GM12878 (cell line): Measurements from ENCODE around the gene LMAN2. TPM values are rescaled to one million over a fixed set of nuclear protein-coding genes. Genes with fewer than 3 reads are reported as not detected.
A peak's percentile ranks its signal among the peaks of the same experiment; 100 is the strongest.

Experiments used
- BHLHE40 ChIP-seq, 2 experiments: fragments of 450-650 bp in 1 of 2; IDR thresholded peaks; 2 replicates each; pipeline ENCODE4 v1.6.1; 2011 to 2017; ENCODE audit warnings: low read depth in 2 of 2, borderline replicate concordance in 1 of 2, improper control_type of control experiment in 1 of 2, low read length in 1 of 2, mild to moderate bottlenecking in 1 of 2
- BRCA1 ChIP-seq: IDR thresholded peaks from 2 replicates; pipeline ENCODE4 v1.6.1; 2011; ENCODE audit warnings: low read depth, low read length, improper control_type of control experiment
- CBFB ChIP-seq: IDR thresholded peaks from 2 replicates; pipeline ENCODE4 v1.6.1; 2016; ENCODE audit warnings: antibody characterized with exemption, low read depth
- HCFC1 ChIP-seq: fragments of 150-350 bp; IDR thresholded peaks from 2 replicates; pipeline ENCODE4 v1.6.1; 2014; ENCODE audit warnings: low read length
- LARP7 ChIP-seq: fragments of 450-650 bp; IDR thresholded peaks from 2 replicates; pipeline ENCODE4 v1.6.1; 2017; ENCODE audit warnings: mild to moderate bottlenecking
- PML ChIP-seq: IDR thresholded peaks from 2 replicates; pipeline ENCODE4 v1.6.1; 2012; ENCODE audit warnings: low read length, inconsistent platforms
- RELA ChIP-seq: fragments of 450-650 bp; IDR thresholded peaks from 2 replicates; pipeline ENCODE4 v1.8.0; 2014; ENCODE audit warnings: borderline replicate concordance; ENCODE audit not compliant: partially characterized antibody
- SMAD5 ChIP-seq: IDR thresholded peaks from 2 replicates; pipeline ENCODE4 v1.6.1; 2016; ENCODE audit warnings: antibody characterized with exemption, low read depth
- TCF7 ChIP-seq: IDR thresholded peaks from 2 replicates; pipeline ENCODE4 v1.6.1; 2014; ENCODE audit warnings: antibody characterized with exemption, borderline replicate concordance
- ZNF274 ChIP-seq: IDR thresholded peaks from one replicate; pipeline ENCODE4 v1.8.0; 2011; ENCODE audit not compliant: insufficient read length, insufficient read depth
- polyA plus RNA-seq, 11 experiments: library from polyadenylated mRNA; depleted of rRNA in 4 of 11; unstranded in 6 of 11; stranded (reverse) in 5 of 11; fragments of >200 nt; fragmentation: Nextera tagmentation in 4 of 11; fragmentation: Illumina TruSeq in 1 of 11; extraction: Ambion mirVana in 4 of 11; extraction: Trizol in 1 of 11; gene quantifications; 1 replicate in 1 of 11; 2 replicates in 10 of 11; pipeline versions ENCODE4 v1.2.1 to v1.2.3, GENCODE V29; 2011 to 2016; ENCODE audit warnings: inconsistent platforms in 2 of 11, missing spikeins in 2 of 11, low read depth in 1 of 11
- total RNA-seq, 4 experiments: library from RNA; depleted of rRNA in 3 of 4; stranded (reverse); fragments of >200 nt in 3 of 4; fragmentation: Illumina TruSeq in 1 of 4; extraction: Trizol in 1 of 4; gene quantifications; 2 replicates each; pipeline versions ENCODE4 v1.2.1 to v1.2.3, GENCODE V29; 2013 to 2021
- TF ChIP-seq, protein P1 (sequence below): fragments of 450-650 bp; IDR thresholded peaks from 2 replicates; pipeline ENCODE4 v1.6.1; 2016; ENCODE audit warnings: mild to moderate bottlenecking
- TF ChIP-seq, protein P2 (sequence below): fragments of 150-350 bp; IDR thresholded peaks from 2 replicates; pipeline ENCODE4 v1.6.1; 2014; ENCODE audit warnings: mild to moderate bottlenecking, low read depth, low read length

Gene LMAN2
- total and polyA plus RNA-seq, 10 of the 15 experiments (the other 5 are each of a cell fraction or from before 2014, with no cell fraction given) = 2.4 to 264 (median 147) TPM

DNA sequence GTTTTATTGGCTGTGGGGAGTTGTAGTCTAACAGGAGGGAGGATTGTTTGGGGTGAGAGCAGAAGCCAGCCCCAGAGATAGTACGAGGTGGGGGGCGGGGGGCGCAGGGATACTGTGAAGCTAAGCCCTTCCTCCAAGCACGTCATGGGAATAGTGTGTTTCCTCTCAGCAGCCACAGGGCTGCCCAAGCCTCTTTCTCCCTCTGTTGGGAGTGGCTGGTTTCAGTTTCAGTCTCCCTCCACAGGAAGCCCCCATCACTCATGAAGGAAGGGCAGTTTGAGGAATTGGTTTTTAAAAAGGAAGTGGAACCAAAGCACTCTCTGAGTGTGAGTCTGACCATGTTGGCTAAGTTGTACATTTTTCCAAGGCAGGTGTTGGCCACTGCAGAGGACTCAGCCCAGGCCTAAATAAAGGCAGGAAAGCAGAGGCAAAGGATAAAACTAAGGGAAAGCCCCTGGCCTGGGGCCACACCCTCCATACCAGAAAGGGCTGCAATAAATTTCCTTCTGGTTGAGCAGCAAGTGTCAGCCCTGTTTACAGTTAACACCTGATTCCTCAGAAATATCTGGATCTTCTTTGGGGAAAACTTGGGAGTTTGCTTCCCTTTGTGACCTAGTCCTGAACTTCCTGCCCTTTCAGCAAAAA lies 51.1 kb downstream of the LMAN2 start (continued):
- TF ChIP-seq, protein P1, sequence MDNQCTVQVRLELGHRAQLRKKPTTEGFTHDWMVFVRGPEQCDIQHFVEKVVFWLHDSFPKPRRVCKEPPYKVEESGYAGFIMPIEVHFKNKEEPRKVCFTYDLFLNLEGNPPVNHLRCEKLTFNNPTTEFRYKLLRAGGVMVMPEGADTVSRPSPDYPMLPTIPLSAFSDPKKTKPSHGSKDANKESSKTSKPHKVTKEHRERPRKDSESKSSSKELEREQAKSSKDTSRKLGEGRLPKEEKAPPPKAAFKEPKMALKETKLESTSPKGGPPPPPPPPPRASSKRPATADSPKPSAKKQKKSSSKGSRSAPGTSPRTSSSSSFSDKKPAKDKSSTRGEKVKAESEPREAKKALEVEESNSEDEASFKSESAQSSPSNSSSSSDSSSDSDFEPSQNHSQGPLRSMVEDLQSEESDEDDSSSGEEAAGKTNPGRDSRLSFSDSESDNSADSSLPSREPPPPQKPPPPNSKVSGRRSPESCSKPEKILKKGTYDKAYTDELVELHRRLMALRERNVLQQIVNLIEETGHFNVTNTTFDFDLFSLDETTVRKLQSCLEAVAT = no peak
- TF ChIP-seq HCFC1 = no peak
- no peak for TF ChIP-seq SMAD5
- no peak for TF ChIP-seq LARP7
- TF ChIP-seq, protein P2, sequence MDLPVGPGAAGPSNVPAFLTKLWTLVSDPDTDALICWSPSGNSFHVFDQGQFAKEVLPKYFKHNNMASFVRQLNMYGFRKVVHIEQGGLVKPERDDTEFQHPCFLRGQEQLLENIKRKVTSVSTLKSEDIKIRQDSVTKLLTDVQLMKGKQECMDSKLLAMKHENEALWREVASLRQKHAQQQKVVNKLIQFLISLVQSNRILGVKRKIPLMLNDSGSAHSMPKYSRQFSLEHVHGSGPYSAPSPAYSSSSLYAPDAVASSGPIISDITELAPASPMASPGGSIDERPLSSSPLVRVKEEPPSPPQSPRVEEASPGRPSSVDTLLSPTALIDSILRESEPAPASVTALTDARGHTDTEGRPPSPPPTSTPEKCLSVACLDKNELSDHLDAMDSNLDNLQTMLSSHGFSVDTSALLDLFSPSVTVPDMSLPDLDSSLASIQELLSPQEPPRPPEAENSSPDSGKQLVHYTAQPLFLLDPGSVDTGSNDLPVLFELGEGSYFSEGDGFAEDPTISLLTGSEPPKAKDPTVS = no peak
- no peak for TF ChIP-seq CBFB
- peak; percentile 58; the same call in 1 of the 2 replicates for TF ChIP-seq PML
- no peak for TF ChIP-seq TCF7
- peak; percentile 43 for TF ChIP-seq RELA
- TF ChIP-seq ZNF274 = no peak
- TF ChIP-seq BRCA1 = no peak
- TF ChIP-seq BHLHE40 (IDR thresholded peaks at IDR 0.05; ENCODE audit: borderline replicate concordance in 1 of 2, low read depth in 2 of 2, low read length in 1 of 2) = peak in 1 of 2 experiments; percentile 40; a peak in 1 of 4 replicates
